ENCODE measurements around the gene CEP104. TPM values are rescaled to one million over a fixed set of nuclear protein-coding genes. Genes with fewer than 3 reads are reported as not detected.

Gene CEP104
- polyA plus RNA-seq, 1 donor from 2014 or later: 18.3 TPM

DNA sequence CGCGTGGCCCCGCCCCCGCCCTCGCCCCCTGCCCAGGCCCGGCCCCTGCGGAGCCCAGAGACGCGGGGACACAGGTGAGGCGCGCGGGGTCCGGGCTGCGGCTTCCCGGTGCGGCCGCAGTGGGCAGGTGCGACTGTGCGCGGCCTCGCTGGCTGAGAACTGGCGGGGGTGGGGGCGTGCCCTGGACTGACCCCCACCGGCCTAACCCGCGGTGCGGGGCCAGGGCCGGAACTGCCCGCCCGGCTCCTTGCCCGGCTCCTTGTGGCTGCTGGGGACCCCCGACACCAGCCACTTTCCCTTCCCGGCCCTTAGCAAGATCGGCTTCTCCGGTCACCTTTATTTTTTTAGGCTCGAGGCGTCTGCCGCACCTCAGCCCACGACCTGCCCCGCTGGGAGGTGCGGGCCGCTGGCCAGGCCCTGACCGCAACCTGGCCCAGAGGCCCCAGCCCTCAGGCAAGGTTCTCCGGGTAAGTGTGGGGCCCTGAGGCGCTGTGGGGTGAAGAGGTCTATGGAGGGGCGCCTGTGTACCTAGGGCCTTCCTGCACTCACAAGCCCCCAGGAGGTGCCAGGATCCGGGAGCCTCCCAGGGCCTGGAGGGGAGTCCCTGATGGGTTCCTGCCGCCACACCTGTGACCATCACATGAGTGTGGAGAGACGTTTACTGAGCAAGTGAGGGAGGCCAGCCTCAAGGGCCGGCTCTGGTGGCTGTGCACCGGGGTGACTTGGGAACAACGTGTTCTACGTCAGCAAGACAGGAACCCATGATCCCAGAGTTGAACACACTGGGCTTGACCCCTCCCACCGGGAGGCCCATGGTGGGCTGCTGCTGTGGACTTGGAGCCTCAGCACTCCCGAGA lies 84.1 kb downstream of the CEP104 start, which contains the start of gene SMIM1:
Gene SMIM1 (plus strand): TSS at position 35 of the 857 bp plus-strand sequence. CDS start 2,625 bp downstream, outside the sequence.
- peak within 1 kb of the TSS; percentile 52 to 90 (median 78) for H3K4me3 Mint-ChIP-seq
- H3K36me3 Mint-ChIP-seq: no peaks in the 10 kb centered on the region
- no peaks in the 10 kb centered on the region for H3K9me3 Mint-ChIP-seq
- H3K4me1 Mint-ChIP-seq: peaks cover 5% of the 10 kb centered on the region in 3 donors
- H3K27ac Mint-ChIP-seq: no peak within 1 kb of the TSS
- peaks cover 2% of the 10 kb centered on the region for H3K27me3 Mint-ChIP-seq

DNA sequence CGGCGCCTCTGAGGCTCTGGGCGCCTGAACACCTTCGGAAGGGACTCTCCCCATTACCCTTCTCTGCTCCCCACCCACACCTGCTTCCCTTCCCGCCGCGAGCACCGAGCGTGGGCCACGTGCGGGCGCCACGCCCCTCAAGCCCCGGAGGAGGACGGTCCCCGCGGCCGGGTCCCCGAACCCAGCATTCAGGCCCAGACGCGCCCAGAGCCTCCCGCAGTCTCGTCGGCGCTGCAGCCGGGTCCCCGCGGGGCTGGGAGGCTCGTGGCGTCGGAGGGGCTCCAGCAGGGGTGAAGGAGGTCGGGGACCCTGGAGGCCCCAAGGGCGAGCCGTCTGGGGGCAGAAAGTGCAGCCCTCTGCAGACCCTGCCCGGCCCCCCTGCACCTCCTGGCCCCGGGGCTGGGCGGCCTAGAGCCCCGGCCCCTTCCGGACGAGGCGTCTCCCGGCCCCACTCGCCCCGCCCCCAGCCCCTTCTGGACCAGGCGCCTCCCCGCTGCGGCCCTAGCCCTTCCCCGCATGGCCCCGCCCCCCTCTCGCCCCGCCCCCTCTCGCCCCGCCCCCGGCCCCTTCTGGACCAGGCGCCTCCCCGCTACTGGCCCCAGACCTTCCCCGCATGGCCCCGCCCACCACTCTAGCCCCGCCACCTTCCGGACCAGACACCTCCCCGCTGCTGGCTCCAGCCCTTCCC lies 84.8 kb downstream of the CEP104 start:
- H3K27me3 Mint-ChIP-seq: peaks cover 4% of the 10 kb centered on the region
- no peaks in the 10 kb centered on the region for H3K9me3 Mint-ChIP-seq
- H3K4me1 Mint-ChIP-seq: peaks cover 5% of the 10 kb centered on the region in 3 donors
- H3K27ac Mint-ChIP-seq: no peak overlapping the region
- H3K4me3 Mint-ChIP-seq: peak overlapping the region in 3 of 4 donors; percentile 74 to 90 (median 83)
- peaks cover 1% of the 10 kb centered on the region for H3K36me3 Mint-ChIP-seq

DNA sequence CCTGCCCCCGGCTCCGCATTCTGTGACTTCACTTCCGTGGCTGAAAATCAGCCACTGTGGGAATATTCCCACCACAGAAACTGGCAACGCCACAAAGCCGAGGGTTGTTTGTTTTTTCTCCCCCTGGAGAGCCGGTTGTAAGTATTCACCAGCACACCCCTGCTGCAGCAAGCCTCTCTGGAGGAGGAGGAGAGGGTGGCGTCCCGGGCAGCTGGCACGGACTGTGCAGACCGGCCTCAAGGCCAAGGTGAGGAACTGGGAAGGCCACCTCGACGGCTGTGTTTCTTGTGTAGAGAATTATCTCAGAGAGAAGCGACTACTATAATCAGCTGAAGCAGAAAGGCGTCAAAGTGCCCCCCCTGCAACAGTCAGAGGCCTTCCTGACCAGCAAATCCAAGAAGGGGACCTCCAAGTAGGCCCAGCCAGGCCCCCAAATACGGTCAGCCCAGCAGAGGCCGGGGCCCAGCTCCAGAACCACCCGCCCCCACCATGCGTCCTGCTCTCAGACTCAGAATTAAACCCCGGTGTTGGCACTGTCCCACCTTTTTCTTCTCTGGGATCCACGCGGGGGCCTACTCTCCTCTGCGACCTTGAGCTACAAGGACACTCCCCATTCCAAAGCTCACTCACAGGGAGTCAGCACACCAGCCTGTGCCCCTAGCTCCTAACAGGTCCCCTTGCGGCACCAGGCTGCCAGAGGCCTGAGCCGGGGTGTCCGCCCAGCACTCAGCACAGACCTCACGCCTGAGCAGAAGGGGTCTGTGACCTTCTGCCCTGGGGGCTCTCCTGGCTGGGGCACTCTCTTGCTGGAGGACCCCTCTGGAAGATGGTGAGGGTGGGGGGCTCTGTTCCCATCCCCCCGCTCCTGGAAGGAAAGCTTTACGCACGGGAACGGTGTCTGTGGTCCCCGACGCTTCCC lies 85.6 kb downstream of the CEP104 start:
- Mint-ChIP-seq H3K27me3 (peaks cover 6% of the 10 kb centered on the region), H3K27ac (no peak overlapping the region), H3K36me3 (peaks cover 1% of the 10 kb centered on the region), H3K9me3 (no peaks in the 10 kb centered on the region), H3K4me1 (peaks cover 5% of the 10 kb centered on the region in 3 donors), H3K4me3 (peak overlapping the region; percentile 71 to 90 (median 80))

DNA sequence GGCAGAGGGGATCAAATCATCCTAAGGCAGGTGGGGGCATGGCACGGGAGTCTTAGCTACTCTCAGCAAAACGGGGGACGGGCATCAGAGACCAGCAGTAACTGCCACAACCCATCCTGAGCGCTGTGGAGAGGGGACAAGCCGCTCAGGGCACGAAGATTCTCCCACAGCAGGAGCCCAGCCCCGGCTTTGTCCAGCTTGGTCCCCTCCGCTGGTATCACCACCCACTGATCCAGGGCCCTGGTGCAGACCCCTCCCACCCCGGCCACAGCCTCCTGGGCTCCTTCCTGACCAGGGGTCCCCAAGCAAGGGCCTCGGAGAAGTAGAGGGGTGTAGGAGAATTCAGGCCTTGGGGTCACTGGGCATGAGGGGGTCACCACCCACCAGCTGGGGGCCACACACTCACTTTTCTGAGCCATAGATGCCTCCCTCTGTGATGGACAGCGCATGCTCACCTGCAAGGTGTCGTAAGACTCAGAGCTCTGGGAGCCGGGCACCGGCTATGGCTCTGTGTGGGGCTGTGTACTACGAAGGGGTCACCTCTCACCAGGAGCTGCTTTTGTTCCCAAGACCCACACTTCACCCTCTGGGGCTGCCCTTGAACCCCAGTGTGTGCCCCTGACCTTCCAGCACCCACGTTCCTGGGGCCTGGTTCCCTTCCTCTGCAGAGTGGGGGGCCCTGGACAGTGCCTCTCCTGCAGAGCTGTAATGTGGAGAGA lies 86.8 kb downstream of the CEP104 start:
- peaks cover 0 to 3% (median 1%) of the 10 kb centered on the region in 3 donors for H3K4me1 Mint-ChIP-seq
- H3K4me3 Mint-ChIP-seq: peak overlapping the region in 1 of 4 donors; percentile 71
- H3K27ac Mint-ChIP-seq: no peak overlapping the region
- no peaks in the 10 kb centered on the region for H3K9me3 Mint-ChIP-seq
- peaks cover 1% of the 10 kb centered on the region for H3K36me3 Mint-ChIP-seq
- H3K27me3 Mint-ChIP-seq: peaks cover 11% of the 10 kb centered on the region

DNA sequence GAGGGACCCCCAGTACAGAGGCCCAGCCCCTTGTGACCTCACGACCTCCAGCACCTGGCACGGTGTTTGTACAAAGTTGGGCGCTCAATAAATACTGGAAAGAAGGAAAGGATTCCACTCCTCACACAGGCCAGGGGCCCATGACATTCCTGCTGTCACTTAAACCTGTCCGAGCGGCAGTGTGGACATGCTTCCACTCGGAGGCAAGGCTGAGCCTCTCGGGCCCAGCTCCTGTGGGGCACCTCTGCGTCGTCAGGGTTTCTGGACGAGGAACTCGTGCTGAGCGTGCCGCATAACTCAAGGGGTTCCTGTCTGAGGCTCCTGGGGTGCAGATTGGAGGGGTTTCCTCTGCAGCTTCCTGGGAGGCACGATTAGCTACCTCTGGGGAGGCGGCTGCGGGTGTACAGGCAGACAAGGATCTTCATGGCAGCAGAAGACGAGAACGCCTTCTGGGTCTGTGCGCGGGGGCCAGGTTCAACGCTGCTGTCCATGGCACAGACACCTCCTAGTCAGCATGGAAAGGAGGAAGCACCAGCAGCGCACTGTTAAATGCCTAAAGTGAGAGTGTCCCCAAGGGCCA lies 88.1 kb downstream of the CEP104 start:
- Mint-ChIP-seq H3K27ac (no peak overlapping the region), H3K4me1 (peaks cover 0 to 3% (median 1%) of the 10 kb centered on the region in 3 donors), H3K9me3 (no peaks in the 10 kb centered on the region), H3K27me3 (peaks cover 11% of the 10 kb centered on the region), H3K36me3 (peaks cover 1% of the 10 kb centered on the region), H3K4me3 (no peak overlapping the region)

DNA sequence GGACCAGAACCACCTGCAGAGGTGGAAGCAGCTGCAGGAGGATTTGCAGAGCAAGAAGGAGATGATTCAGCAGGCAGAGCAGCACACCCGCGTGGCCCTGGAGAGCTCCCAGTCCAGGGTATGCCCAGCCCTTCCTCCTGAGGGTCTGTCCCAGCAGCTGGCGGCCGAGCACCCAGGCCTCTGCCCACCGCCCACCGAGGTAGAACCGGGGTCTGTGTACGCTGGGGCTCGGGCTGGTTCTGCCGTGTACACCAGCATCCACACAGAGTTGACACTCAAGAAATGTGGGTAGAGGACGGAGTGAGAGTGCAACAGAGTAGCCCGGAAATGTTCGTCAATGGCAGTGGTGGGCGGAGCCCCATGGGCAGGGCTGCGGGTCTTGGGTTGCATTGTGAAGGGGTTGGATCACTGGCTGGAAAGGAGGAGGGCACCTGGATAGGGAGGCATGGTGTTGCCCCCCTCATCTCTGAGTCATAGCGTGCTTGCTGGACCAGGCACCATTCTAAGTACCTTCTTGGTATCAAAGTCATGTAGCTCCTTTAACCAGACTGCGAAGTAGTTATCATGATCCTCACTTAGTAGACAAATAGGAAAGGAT lies 89.6 kb downstream of the CEP104 start:
- Mint-ChIP-seq H3K9me3 (no peaks in the 10 kb centered on the region), H3K27me3 (peaks cover 12% of the 10 kb centered on the region), H3K4me1 (peaks cover 0 to 3% (median 1%) of the 10 kb centered on the region in 3 donors), H3K27ac (no peak overlapping the region), H3K36me3 (peaks cover 1% of the 10 kb centered on the region), H3K4me3 (no peak overlapping the region)

DNA sequence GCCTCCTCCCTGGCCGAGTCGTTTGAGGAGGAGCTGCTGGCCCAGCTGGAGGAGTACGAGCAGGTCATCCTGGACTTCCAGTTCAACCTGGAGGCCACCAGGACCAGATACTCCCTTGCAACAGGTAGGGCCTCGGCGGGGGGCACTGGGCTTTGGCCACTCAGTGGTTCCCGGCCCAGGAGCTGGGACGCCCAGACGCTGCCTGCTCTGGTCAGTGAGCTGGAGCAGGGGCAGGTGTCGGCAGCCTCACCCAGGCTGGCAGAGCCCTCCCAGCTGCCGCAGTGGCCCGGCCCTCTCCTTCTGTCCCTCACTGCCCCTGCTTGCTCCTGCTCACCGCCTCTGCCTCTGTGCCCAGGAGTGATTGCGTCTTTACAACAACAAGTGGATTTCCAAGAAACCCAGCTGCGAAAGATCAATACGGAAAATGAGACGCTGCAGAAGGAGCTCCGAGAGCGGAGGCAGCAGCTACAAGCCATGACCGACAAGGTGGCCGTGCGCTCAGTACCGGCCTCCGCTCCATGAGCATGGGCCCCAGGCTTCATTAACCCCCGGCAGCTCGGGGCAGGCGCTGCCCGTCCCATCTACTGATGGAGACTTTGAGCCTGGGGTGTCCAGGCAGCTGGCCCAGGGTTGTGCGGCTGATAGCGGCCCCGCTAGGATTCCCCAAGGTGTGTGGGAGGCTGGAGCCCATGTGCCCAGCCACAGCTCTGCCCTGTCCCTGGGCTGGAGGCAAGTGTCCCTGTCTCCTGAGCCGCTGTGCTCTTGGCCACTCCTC lies 93.5 kb downstream of the CEP104 start:
- Mint-ChIP-seq H3K36me3 (peaks cover 1% of the 10 kb centered on the region), H3K27me3 (peaks cover 23% of the 10 kb centered on the region), H3K9me3 (peaks cover 0 to 7% (median 7%) of the 10 kb centered on the region in 3 donors), H3K4me3 (no peak overlapping the region), H3K4me1 (no peaks in the 10 kb centered on the region), H3K27ac (no peak overlapping the region)

DNA sequence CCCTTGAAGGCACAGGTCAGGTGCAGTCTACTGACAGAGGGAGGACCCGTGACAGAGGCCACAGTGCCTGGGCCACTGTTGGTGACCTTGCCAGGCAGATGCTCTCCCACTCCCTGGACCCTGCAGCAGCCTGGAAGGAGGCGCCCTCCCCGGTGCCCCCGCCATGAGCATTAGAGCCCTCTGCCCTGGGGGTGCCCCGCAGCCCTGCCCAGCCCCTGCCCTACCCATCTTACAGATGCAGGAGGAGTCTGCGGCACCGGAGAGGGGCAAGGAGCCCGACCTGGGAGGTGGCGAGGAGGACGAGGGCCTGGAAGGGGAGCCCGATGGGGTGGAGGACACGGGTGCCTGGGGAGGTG lies 94.2 kb downstream of the CEP104 start:
- peaks cover 1% of the 10 kb centered on the region for H3K36me3 Mint-ChIP-seq
- H3K4me3 Mint-ChIP-seq: no peak overlapping the region
- H3K9me3 Mint-ChIP-seq: peaks cover 0 to 7% (median 7%) of the 10 kb centered on the region in 3 donors
- no peaks in the 10 kb centered on the region for H3K4me1 Mint-ChIP-seq
- peaks cover 24% of the 10 kb centered on the region for H3K27me3 Mint-ChIP-seq
- no peak overlapping the region for H3K27ac Mint-ChIP-seq

DNA sequence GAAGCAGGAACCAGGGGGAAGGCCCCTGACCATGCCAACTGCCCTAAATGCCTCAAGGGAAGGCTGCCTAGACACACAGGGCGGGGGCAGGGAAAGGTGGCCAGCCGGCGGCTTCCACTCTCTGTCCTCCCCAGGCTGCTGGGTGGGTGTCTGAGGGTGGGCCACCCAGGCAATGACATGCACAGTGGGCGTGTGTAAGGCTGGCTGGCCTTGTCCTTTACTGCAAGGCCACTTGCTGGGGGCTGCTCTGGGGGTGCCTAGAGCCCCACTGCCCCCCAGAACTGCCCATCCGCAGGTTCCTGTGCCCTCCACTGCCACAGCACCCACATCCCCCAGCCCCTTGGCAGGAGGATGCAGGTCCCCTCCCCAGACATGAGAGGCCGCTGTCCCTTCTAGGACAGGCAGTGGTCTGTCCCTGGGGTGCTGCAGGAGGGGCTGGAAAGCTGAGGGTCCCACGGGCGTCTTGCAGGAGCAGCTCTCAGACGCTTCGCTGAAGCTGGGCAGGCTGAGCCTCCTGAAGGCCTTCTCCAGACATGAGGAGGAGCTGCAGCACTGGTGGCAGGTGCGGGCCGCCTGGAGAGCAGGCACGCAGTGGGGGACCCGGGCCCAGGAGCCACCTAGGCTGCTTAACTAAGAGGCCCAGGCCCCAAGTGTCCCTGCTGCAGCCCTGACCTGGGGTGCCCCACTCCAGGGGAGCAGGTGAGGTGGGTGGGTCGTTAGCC lies 94.7 kb downstream of the CEP104 start:
- H3K27ac Mint-ChIP-seq: no peak overlapping the region

More for the DNA sequence above, 94.7 kb downstream of the CEP104 start:
- no peaks in the 10 kb centered on the region for H3K36me3 Mint-ChIP-seq
- H3K27me3 Mint-ChIP-seq: peaks cover 21% of the 10 kb centered on the region
- H3K4me3 Mint-ChIP-seq: no peak overlapping the region
- H3K4me1 Mint-ChIP-seq: no peaks in the 10 kb centered on the region
- peaks cover 0 to 7% (median 7%) of the 10 kb centered on the region in 3 donors for H3K9me3 Mint-ChIP-seq

Other genes starting within 250 kb of the CEP104 start
- 2.3 TPM for gene MEGF6, start 245.7 kb downstream of the CEP104 start, polyA plus RNA-seq
- 37.8 TPM for gene TPRG1L, start 232.2 kb downstream of the CEP104 start, polyA plus RNA-seq
- gene WRAP73, start 207.1 kb downstream of the CEP104 start, polyA plus RNA-seq: 29.7 TPM
- gene TP73, start 204.7 kb downstream of the CEP104 start, polyA plus RNA-seq: 0.88 TPM
- gene CCDC27, start 104.8 kb downstream of the CEP104 start, polyA plus RNA-seq: not detected
- not detected for gene SMIM1, start 84.5 kb downstream of the CEP104 start, polyA plus RNA-seq
- gene LRRC47, start 60.7 kb downstream of the CEP104 start, polyA plus RNA-seq: 21.4 TPM
- 7.1 TPM for gene DFFB, start 265 bp upstream of the CEP104 start, polyA plus RNA-seq
- 29.4 TPM for gene C1orf174, start 43.1 kb upstream of the CEP104 start, polyA plus RNA-seq